Measurements from ENCODE around the gene FEM1A. TPM values are rescaled to one million over a fixed set of nuclear protein-coding genes. Genes with fewer than 3 reads are reported as not detected.
"Not testable (repeated sequence)": the region's sequence is repeated elsewhere in the genome, so short reads cannot be mapped to it uniquely, and the experiment has no call there.

The FEM1A gene
- total RNA-seq, 2 experiments from 2014 or later: 11.9 TPM

DNA sequence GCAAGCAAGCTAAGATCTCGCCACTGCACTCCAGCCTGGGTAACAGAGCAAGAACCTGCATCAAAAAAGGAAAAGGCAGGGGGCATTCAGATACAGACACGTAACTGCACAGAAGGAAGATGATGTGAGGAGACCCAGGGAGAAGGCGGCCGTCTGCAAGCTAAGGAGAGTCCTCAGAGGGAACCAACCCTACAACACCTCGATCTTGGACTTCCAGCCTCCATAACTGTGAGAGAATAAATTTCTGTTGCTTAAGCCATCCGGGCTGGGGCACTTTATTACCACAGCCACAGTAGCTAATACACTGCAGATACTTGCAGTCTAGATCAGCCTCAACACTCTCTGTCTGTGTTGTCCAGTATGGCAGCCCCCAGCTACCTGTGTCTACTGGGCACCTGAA, 32.0 kb downstream of the FEM1A start:
- no peak for DNase-seq
- Mint-ChIP-seq H3K4me3 (no peak overlapping the region), H3K27ac (no peak overlapping the region), H3K27me3 (no peaks in the 10 kb centered on the region), H3K36me3 (ENCODE audit: low read depth) (peaks cover 6% of the 10 kb centered on the region), H3K4me1 (peaks cover 7% of the 10 kb centered on the region), H3K9me3 (no peaks in the 10 kb centered on the region)
- ChIA-PET POLR2A (no interaction called here), CTCF (interaction anchor here (0.6 to 2.7 kb wide), 4 partner anchors 14 to 44 kb away, joined by 4 to 25 read pairs (median 4); partner anchors contain the start of gene PLIN3)

DNA sequence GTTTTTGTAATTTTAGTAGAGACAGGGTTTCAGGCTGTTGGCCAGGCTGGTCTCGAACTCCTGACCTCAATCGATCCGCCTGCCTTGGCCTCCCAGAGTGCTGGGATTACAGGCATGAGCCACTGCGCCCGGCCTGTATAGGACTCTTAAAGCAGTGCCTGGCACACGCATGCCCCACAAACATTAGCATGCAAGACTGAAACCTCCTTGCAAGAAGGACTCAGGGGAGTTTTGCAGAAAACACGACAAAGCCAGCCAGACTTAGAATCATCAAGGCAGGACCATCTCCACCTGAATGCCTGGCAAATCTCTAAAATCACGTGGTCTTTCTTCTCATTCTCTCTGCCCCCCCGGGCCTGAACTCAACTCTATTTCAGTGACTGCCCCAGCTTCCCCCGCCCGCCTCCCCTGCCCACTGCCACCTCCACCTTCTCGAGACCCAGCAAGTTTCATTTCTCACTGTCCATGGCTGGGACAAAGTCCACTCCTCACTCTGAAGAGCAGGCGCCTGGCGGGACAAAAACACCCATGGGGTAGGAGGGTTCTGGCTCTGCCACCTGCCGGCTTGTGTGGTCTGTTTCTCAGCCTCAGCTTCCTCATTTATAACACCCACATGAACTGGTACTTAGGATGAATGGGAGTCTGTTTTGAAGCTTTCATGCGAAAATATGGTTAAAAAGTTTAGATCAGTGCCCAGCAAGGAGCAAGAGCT, 37.6 kb downstream of the FEM1A start:
- H3K9me3 Mint-ChIP-seq: no peaks in the 10 kb centered on the region
- peak overlapping the region; percentile 76 for H3K27ac Mint-ChIP-seq
- peak overlapping the region; percentile 41 for H3K4me3 Mint-ChIP-seq
- H3K36me3 Mint-ChIP-seq (ENCODE audit: low read depth): peaks cover 13% of the 10 kb centered on the region
- DNase-seq: no peak
- peaks cover 29% of the 10 kb centered on the region for H3K4me1 Mint-ChIP-seq
- no peaks in the 10 kb centered on the region for H3K27me3 Mint-ChIP-seq
- CTCF ChIA-PET: interaction anchor here (1.4 to 1.7 kb wide), 2 partner anchors 17 to 23 kb away, joined by 3 to 5 read pairs; no protein-coding TSS in a partner anchor
- POLR2A ChIA-PET: no interaction called here

DNA sequence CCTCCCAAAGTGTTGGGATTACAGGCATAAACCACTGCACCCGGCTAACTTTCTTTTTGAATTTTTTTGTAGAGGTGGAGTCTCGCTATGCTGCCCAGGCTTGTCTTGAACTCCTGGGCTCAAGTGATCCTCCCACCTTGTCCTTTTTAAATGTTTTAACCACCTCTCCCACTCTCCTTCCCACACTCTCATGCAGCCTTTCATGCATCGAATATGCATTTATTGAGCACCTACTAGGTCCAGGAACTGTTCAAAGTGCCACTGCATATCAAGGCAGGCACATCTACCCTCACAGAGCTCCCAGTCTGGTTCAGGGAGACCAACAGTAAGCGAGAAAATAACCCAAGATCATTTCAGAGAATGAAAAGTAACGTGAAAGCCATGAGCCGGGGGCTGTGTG, 38.8 kb downstream of the FEM1A start:
- Mint-ChIP-seq H3K9me3 (no peaks in the 10 kb centered on the region), H3K36me3 (ENCODE audit: low read depth) (peaks cover 13% of the 10 kb centered on the region), H3K4me3 (peak overlapping the region; percentile 82), H3K27me3 (no peaks in the 10 kb centered on the region), H3K27ac (peak overlapping the region; percentile 88), H3K4me1 (peaks cover 29% of the 10 kb centered on the region)
- no peak for DNase-seq
- ChIA-PET CTCF (interaction anchor here (0.6 to 2.4 kb wide), 5 partner anchors 9 to 102 kb away, joined by 3 to 12 read pairs (median 3); partner anchors contain the start of gene FEM1A), POLR2A (no interaction called here)

DNA sequence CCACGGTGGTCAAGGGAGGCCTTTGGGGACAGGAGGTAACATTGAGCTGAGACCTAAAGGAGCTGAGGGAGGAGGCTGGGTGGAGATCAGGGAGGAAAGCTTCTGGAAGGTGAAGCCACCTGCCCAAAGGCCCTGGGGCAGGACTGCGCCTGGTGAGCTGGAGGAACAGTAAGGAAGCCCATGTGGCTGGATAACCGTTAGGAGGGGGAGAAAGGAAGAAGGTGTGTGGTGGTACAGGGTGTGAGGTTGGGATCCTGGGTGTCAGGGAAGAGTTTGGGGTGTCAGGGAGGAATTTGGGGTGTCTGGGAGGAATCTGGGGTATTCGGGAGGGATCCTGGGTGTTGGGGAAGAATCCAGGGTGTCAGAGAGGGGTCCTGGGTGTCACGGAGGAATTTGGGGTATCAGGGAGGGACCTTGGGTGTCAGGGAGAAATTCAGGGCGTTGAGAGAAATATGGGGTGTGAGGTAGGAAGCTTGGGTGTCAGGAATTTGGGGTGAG, 39.3 kb downstream of the FEM1A start:
- no peak for DNase-seq
- CTCF ChIA-PET: interaction anchor here (0.6 to 2.4 kb wide), 6 partner anchors 9 to 103 kb away, joined by 3 to 12 read pairs (median 4); partner anchors contain the start of gene FEM1A
- no peaks in the 10 kb centered on the region for H3K27me3 Mint-ChIP-seq
- H3K9me3 Mint-ChIP-seq: no peaks in the 10 kb centered on the region
- H3K27ac Mint-ChIP-seq: peak overlapping the region; percentile 88
- H3K4me1 Mint-ChIP-seq: peaks cover 29% of the 10 kb centered on the region
- peak overlapping the region; percentile 82 for H3K4me3 Mint-ChIP-seq
- H3K36me3 Mint-ChIP-seq (ENCODE audit: low read depth): peaks cover 13% of the 10 kb centered on the region
- POLR2A ChIA-PET: no interaction called here

DNA sequence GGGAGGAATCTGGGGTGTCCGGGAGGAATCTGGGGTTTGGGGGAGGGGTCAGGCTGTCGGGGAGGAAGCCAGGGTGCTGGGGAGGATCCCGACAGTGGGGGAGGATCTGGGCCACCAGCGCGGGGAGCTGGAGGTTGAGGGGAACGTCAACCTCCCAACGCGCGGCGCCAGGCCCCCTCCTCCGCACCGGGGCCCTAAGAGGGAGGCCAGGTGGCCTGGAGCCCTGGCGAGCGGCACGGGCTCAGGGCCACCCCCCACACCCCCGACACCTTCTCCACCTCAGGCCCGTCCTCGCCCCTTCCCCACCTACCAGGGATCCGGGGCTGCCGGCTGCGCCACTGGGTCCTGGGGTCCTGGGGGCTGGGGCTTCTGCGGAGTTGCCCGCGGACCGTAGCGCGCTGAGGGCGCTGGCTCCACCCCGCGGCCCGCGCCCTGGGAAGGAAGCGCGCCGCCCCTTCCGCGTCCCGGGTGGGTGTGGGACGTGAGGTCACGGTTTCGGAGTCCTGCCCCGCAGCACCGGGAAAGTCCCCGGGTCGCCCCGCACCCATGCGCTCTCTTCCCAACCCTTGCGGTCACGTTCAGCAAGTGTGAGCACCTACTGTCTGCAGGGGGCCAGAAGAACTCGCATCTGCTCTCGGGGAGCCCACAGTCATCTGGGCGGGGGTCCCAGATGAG, 39.9 kb downstream of the FEM1A start, which contains the start of gene TICAM1:
Gene TICAM1, minus strand, starts transcription at position 409 of the 675 bp plus-strand sequence. CDS start 13,335 bp downstream, outside the sequence.
- POLR2A ChIA-PET: no interaction called here
- no peaks in the 10 kb centered on the region for H3K9me3 Mint-ChIP-seq
- H3K4me3 Mint-ChIP-seq: peak within 1 kb of the TSS; percentile 82
- H3K27ac Mint-ChIP-seq: peak within 1 kb of the TSS; percentile 89
- CTCF ChIA-PET: interaction anchor here (0.6 to 2.4 kb wide), 6 partner anchors 10 to 70 kb away, joined by 3 to 12 read pairs (median 4); partner anchors contain the start of genes FEM1A and PLIN3
- DNase-seq: peak; percentile 79
- no peaks in the 10 kb centered on the region for H3K27me3 Mint-ChIP-seq
- H3K36me3 Mint-ChIP-seq (ENCODE audit: low read depth): peaks cover 13% of the 10 kb centered on the region
- peaks cover 29% of the 10 kb centered on the region for H3K4me1 Mint-ChIP-seq

DNA sequence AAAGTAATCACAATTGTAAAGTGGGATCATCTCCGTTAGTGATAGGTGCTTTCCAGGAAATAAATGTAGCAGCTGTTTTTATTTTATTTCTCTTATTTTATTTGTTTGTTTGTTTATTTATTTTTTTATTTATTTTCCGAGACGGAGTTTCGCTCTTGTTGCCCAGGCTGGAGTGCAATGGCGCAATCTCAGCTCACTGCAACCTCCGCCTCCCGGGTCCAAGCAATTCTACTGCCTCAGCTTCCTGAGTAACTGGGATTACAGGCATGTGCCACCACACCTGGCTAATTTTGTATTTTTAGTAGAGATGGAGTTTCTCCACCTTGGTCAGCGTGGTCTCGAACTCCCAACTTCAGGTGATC, 40.4 kb downstream of the FEM1A start:
- H3K36me3 Mint-ChIP-seq (ENCODE audit: low read depth): peaks cover 13% of the 10 kb centered on the region
- DNase-seq, H3K27me3 Mint-ChIP-seq, H3K9me3 Mint-ChIP-seq, POLR2A ChIA-PET: not testable (repeated sequence)
- CTCF ChIA-PET: interaction anchor here (0.6 to 2.4 kb wide), 2 partner anchors 35 to 41 kb away, joined by 3 to 12 read pairs; partner anchors contain the start of genes FEM1A and PLIN3
- peak overlapping the region; percentile 89 for H3K27ac Mint-ChIP-seq
- peak overlapping the region; percentile 82 for H3K4me3 Mint-ChIP-seq
- H3K4me1 Mint-ChIP-seq: peaks cover 29% of the 10 kb centered on the region

DNA sequence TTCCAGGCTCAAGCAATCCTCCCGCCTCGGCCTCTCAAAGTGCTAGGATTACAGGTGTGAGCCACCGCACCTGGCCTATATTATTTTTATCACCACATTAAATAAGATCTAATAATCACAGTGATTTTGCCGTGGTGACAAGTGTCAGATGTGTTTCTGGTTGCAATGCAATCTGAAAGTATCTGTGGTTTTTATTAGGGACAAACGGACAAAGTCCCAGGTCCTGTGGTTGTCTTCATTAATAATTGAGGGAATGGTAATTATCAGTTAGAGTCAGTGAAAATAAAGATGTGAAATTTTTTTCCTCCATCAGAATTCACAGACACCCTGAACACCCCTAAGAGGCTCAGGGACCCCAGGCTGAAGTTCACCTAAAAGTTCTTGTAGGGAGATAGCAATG, 41.2 kb downstream of the FEM1A start:
- no peak for DNase-seq
- Mint-ChIP-seq H3K27me3 (no peaks in the 10 kb centered on the region), H3K9me3 (no peaks in the 10 kb centered on the region), H3K4me1 (peaks cover 28% of the 10 kb centered on the region), H3K36me3 (ENCODE audit: low read depth) (peaks cover 17% of the 10 kb centered on the region), H3K27ac (no peak overlapping the region), H3K4me3 (peak overlapping the region; percentile 82)
- CTCF ChIA-PET: no interaction called here
- POLR2A ChIA-PET: no interaction called here

DNA sequence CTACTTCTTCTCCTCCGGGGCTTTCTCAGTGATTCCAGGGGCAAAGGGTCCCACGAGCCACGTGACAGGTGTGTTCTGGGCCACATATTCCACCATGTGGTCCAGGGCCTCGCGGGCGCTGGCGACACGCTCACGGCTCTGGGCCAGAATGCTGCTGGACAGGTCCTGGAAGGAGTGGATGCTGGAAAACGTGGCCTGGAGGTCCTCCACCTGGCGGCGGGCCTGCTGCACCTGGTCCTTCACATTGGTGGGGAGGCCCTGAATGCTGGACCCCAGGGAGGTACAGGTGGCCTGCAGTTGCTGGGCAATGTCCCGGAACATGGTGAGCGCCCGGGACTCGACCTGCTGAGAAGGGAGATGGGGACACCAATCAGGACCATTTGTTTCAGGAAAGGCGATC, 47.7 kb downstream of the FEM1A start:
- POLR2A ChIA-PET: no interaction called here
- CTCF ChIA-PET: interaction anchor here (0.6 to 1.9 kb wide), 2 partner anchors 16 to 192 kb away, joined by 3 to 4 read pairs; no protein-coding TSS in a partner anchor
- Mint-ChIP-seq H3K27ac (no peak overlapping the region), H3K4me3 (no peak overlapping the region), H3K36me3 (ENCODE audit: low read depth) (peaks cover 18% of the 10 kb centered on the region), H3K9me3 (no peaks in the 10 kb centered on the region), H3K27me3 (no peaks in the 10 kb centered on the region), H3K4me1 (peaks cover 12% of the 10 kb centered on the region)
- DNase-seq: no peak

DNA sequence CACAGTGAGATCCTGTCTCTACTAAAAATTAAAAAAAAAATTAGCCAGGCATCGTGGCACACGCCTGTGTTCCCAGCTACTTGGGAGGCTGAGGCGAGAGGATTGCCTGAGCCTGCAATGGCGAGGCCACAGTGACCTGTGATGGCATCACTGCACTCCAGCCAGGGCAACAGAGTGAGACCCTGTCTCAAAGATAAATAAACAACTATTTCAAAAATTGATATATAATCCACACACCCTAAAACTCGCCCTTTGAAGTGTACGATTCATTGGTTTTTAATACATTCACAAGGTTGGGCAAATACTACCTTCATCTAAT, 52.1 kb downstream of the FEM1A start:
- peaks cover 17% of the 10 kb centered on the region for H3K36me3 Mint-ChIP-seq (ENCODE audit: low read depth)
- no peak overlapping the region for H3K27ac Mint-ChIP-seq
- ChIA-PET CTCF (interaction anchor here (0.7 to 2.5 kb wide), 4 partner anchors 17 to 52 kb away, joined by 3 to 9 read pairs (median 4); partner anchors contain the start of gene FEM1A), POLR2A (no interaction called here)
- no peak overlapping the region for H3K4me3 Mint-ChIP-seq
- no peak for DNase-seq
- H3K9me3 Mint-ChIP-seq: no peaks in the 10 kb centered on the region
- peaks cover 12% of the 10 kb centered on the region for H3K4me1 Mint-ChIP-seq
- no peaks in the 10 kb centered on the region for H3K27me3 Mint-ChIP-seq

DNA sequence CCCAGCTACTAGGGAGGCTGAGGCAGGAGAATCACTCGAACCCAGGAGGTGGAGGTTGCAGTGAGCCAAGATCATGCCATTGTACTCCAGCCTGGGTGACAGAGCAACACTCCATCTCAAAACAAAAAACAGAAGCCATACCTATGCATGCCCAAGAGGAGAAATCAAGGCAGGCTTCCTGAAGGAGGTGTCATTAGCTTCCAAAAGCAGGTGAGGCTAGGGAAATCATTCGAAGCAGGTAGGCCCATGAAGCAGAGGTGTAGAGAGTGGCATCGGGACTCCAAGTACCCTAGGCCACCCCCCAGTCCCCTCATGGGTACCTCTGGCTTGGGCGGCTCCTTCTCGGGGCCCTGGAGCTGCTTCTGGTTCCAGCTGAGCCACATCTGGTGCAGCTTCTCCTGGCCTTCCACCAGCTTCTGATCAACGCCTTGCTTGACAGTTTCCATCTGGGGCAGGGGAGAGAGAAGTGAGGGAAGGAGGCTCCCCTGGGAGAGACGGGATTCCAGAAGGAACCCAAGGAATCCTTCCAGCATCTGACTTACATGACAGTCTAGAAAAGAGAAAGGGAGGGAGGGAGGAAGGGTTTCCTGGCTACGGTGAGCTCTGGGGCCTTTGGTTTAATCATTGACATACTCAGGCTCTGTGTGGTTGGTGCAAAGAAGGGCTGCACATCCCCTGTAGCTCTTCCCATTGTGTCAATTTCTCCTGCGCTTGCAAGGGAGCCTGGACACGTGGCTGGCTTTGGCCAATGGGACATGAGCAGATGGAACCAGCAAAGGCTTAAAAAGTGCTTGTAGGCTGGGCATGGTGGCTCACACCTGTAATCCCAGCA, 53.0 kb downstream of the FEM1A start:
- Mint-ChIP-seq H3K4me1 (peaks cover 12% of the 10 kb centered on the region), H3K27ac (peak overlapping the region; percentile 13), H3K9me3 (no peaks in the 10 kb centered on the region)

DNA sequence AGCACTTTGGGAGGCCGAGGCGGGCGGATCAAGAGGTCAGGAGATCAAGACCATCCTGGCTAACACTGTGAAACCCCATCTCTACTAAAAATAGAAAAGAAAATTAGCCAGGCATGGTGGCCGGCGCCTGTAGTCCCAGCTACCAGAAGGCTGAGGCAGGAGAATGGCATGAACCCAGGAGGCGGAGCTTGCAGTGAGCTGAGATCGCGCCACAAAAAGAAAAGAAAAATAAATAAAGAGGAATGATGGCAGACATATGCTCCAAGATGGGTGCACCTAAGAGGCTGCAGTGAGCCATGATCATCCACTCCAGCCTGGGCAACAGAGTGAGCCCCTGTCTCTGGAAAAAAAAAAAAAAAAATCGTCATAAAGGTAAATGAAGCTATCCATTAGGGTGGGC, 54.4 kb downstream of the FEM1A start:
- H3K4me3 Mint-ChIP-seq, H3K4me1 Mint-ChIP-seq, DNase-seq, CTCF ChIA-PET, H3K27me3 Mint-ChIP-seq, H3K9me3 Mint-ChIP-seq, H3K27ac Mint-ChIP-seq, POLR2A ChIA-PET: not testable (repeated sequence)
- H3K36me3 Mint-ChIP-seq (ENCODE audit: low read depth): peaks cover 10% of the 10 kb centered on the region

More for the DNA sequence above, 53.0 kb downstream of the FEM1A start:
- H3K36me3 Mint-ChIP-seq (ENCODE audit: low read depth): peaks cover 17% of the 10 kb centered on the region
- ChIA-PET CTCF (interaction anchor here (0.7 to 2.5 kb wide), 5 partner anchors 20 to 53 kb away, joined by 3 to 9 read pairs (median 4); partner anchors contain the start of gene FEM1A), POLR2A (interaction anchor here (0.6 kb wide), 1 partner anchor 39 kb away, joined by 3 read pairs; no protein-coding TSS in a partner anchor)
- no peak for DNase-seq
- no peak overlapping the region for H3K4me3 Mint-ChIP-seq
- H3K27me3 Mint-ChIP-seq: no peaks in the 10 kb centered on the region

DNA sequence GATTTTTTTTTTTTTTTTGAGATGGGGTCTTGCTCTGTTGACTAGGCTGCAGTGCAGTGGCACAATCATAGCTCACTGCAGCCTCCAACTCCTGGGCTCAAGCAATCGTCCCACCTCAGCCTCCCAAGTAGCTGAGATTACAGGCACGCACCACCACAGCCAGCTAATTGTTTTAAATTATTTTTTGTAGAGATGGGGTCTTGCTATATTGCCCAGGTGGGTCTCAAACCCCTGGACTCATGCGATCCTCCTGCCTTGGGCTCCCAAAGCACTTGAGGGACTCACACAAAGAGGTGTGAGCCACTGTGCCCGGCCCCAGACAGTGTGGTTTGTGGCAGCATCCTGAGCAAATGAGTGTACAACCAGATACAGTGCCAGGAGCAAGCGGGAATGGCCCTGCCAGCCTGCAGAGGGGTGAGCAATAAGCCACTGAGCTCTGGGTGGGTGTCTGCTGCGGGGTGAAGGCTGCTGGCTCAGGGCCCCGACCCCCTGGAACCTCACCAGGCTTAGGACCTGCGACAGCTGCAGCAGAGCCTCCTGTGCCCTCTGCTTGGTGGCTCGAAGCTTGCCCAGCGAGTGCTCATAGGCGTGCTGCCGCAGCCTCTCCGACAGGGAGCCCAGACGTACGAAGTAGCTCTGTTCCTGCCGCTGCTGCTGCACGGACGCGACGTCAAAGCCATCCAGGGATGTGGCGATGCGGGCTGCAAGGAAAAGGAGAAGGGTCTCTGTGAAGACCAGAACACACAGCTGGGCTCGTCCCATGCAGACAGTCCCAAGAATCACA, 55.8 kb downstream of the FEM1A start:
- CTCF ChIA-PET: interaction anchor here (1.0 kb wide), 2 partner anchors 17 to 38 kb away, joined by 3 read pairs; no protein-coding TSS in a partner anchor
- no peak overlapping the region for H3K4me3 Mint-ChIP-seq
- no peaks in the 10 kb centered on the region for H3K9me3 Mint-ChIP-seq
- no peak overlapping the region for H3K27ac Mint-ChIP-seq
- H3K27me3 Mint-ChIP-seq: no peaks in the 10 kb centered on the region
- H3K4me1 Mint-ChIP-seq: peaks cover 3% of the 10 kb centered on the region
- DNase-seq: no peak
- peaks cover 4% of the 10 kb centered on the region for H3K36me3 Mint-ChIP-seq (ENCODE audit: low read depth)
- POLR2A ChIA-PET: no interaction called here

Data from activated CD4-positive, alpha-beta T cell treated with anti-CD3 and anti-CD28 coated beads, Interleukin-2, amount 10 ng/mL, durations not matched to agents 7 days and 5 days (primary cell).